Measurements from ENCODE around the gene MBP. TPM values are rescaled to one million over a fixed set of nuclear protein-coding genes. Genes with fewer than 3 reads are reported as not detected.

MBP gene
- total and polyA plus RNA-seq, 2 donors (not counting 1 experiment from before 2014, with no cell fraction given), result 2.3 to 3.6 TPM

GRCh38 chr18:77076111-77076510, 56.5 kb downstream of the MBP start:
- H3K9ac ChIP-seq (ENCODE audit: insufficient read depth, low read length), result no peak overlapping the region
- H3K36me3 ChIP-seq (ENCODE audit: control insufficient read depth, insufficient read depth, low read length), result no peaks in the 10 kb centered on the region
- no peaks in the 10 kb centered on the region for H4K20me1 ChIP-seq (ENCODE audit: control insufficient read depth, extremely low read depth, insufficient read depth, low read length)
- H3K4me2 ChIP-seq (ENCODE audit: extremely low read depth, insufficient read depth, low read length), result no peak overlapping the region
- no peaks in the 10 kb centered on the region for H3K9me3 ChIP-seq (ENCODE audit: control insufficient read depth, insufficient read depth, low read depth, low read length)
- no peak overlapping the region for H3K27ac ChIP-seq (ENCODE audit: insufficient read depth, low read length)
- TF ChIP-seq CTCF (conservative IDR thresholded peaks at IDR 0.05 in 1 of 2, IDR thresholded peaks at IDR 0.05 in 1 of 2; ENCODE audit: low read depth in 1 of 2, low read length in 2 of 2) (no peak), EZH2 (IDR thresholded peaks at IDR 0.05; ENCODE audit: low read length, missing control alignments) (no peak)
- no peak overlapping the region for H3K4me3 ChIP-seq (replicated peaks in 1 of 4; ENCODE audit: control extremely low read depth in 1 of 4, insufficient read depth in 1 of 4, low read depth in 3 of 4, low read length in 4 of 4)
- H3K27me3 ChIP-seq (ENCODE audit: control insufficient read depth, insufficient read depth, low read length), result no peaks in the 10 kb centered on the region
- DNase-seq (ENCODE audit: low read depth in 2 of 2), result no peak
- H2AFZ ChIP-seq (ENCODE audit: low read length), result no peak overlapping the region
- H3K4me1 ChIP-seq (ENCODE audit: control insufficient read depth, extremely low read depth, insufficient read depth, low read length), result peaks cover 25% of the 10 kb centered on the region
- no peaks in the 10 kb centered on the region for H3K79me2 ChIP-seq (ENCODE audit: control insufficient read depth, insufficient read depth, low read length)

- H2AFZ ChIP-seq (ENCODE audit: low read length), result no peak overlapping the region
- no peak overlapping the region for H3K4me2 ChIP-seq (ENCODE audit: extremely low read depth, insufficient read depth, low read length)
- H3K9ac ChIP-seq (ENCODE audit: insufficient read depth, low read length), result no peak overlapping the region
- no peak for DNase-seq (ENCODE audit: low read depth in 2 of 2)
- H3K27ac ChIP-seq (ENCODE audit: insufficient read depth, low read length), result no peak overlapping the region
- no peaks in the 10 kb centered on the region for H3K36me3 ChIP-seq (ENCODE audit: control insufficient read depth, insufficient read depth, low read length)
- TF ChIP-seq CTCF (conservative IDR thresholded peaks at IDR 0.05 in 1 of 2, IDR thresholded peaks at IDR 0.05 in 1 of 2; ENCODE audit: low read depth in 1 of 2, low read length in 2 of 2) (no peak), EZH2 (IDR thresholded peaks at IDR 0.05; ENCODE audit: low read length, missing control alignments) (no peak)
- H3K27me3 ChIP-seq (ENCODE audit: control insufficient read depth, insufficient read depth, low read length), result no peaks in the 10 kb centered on the region
- H3K4me1 ChIP-seq (ENCODE audit: control insufficient read depth, extremely low read depth, insufficient read depth, low read length), result peaks cover 24% of the 10 kb centered on the region
- no peaks in the 10 kb centered on the region for H3K9me3 ChIP-seq (ENCODE audit: control insufficient read depth, insufficient read depth, low read depth, low read length)
- no peaks in the 10 kb centered on the region for H4K20me1 ChIP-seq (ENCODE audit: control insufficient read depth, extremely low read depth, insufficient read depth, low read length)
- no peaks in the 10 kb centered on the region for H3K79me2 ChIP-seq (ENCODE audit: control insufficient read depth, insufficient read depth, low read length)
- no peak overlapping the region for H3K4me3 ChIP-seq (replicated peaks in 1 of 4; ENCODE audit: control extremely low read depth in 1 of 4, insufficient read depth in 1 of 4, low read depth in 3 of 4, low read length in 4 of 4)
Observed at GRCh38 chr18:77074431-77074830, 58.2 kb downstream of the MBP start.

- no peaks in the 10 kb centered on the region for H4K20me1 ChIP-seq (ENCODE audit: control insufficient read depth, extremely low read depth, insufficient read depth, low read length)
- H3K27me3 ChIP-seq (ENCODE audit: control insufficient read depth, insufficient read depth, low read length), result no peaks in the 10 kb centered on the region
- H3K79me2 ChIP-seq (ENCODE audit: control insufficient read depth, insufficient read depth, low read length), result no peaks in the 10 kb centered on the region
- H3K4me3 ChIP-seq (replicated peaks in 1 of 4; ENCODE audit: control extremely low read depth in 1 of 4, insufficient read depth in 1 of 4, low read depth in 3 of 4, low read length in 4 of 4), result no peak overlapping the region
- H3K4me2 ChIP-seq (ENCODE audit: extremely low read depth, insufficient read depth, low read length), result no peak overlapping the region
- DNase-seq (ENCODE audit: low read depth in 2 of 2), result no peak
- no peaks in the 10 kb centered on the region for H3K9me3 ChIP-seq (ENCODE audit: control insufficient read depth, insufficient read depth, low read depth, low read length)
- no peaks in the 10 kb centered on the region for H3K36me3 ChIP-seq (ENCODE audit: control insufficient read depth, insufficient read depth, low read length)
- H3K4me1 ChIP-seq (ENCODE audit: control insufficient read depth, extremely low read depth, insufficient read depth, low read length), result peaks cover 26% of the 10 kb centered on the region
- TF ChIP-seq CTCF (conservative IDR thresholded peaks at IDR 0.05 in 1 of 2, IDR thresholded peaks at IDR 0.05 in 1 of 2; ENCODE audit: low read depth in 1 of 2, low read length in 2 of 2), result no peak
- TF ChIP-seq EZH2 (IDR thresholded peaks at IDR 0.05; ENCODE audit: low read length, missing control alignments), result no peak
- no peak overlapping the region for H3K9ac ChIP-seq (ENCODE audit: insufficient read depth, low read length)
- no peak overlapping the region for H2AFZ ChIP-seq (ENCODE audit: low read length)
- no peak overlapping the region for H3K27ac ChIP-seq (ENCODE audit: insufficient read depth, low read length)
Observed at GRCh38 chr18:77073336-77074093, 59.1 kb downstream of the MBP start.
